ENCODE results near the gene VSIR. TPM values are rescaled to one million over a fixed set of nuclear protein-coding genes. Genes with fewer than 3 reads are reported as not detected.

Gene VSIR
- total RNA-seq, 1 donor from 2014 or later = 104 TPM

DNA sequence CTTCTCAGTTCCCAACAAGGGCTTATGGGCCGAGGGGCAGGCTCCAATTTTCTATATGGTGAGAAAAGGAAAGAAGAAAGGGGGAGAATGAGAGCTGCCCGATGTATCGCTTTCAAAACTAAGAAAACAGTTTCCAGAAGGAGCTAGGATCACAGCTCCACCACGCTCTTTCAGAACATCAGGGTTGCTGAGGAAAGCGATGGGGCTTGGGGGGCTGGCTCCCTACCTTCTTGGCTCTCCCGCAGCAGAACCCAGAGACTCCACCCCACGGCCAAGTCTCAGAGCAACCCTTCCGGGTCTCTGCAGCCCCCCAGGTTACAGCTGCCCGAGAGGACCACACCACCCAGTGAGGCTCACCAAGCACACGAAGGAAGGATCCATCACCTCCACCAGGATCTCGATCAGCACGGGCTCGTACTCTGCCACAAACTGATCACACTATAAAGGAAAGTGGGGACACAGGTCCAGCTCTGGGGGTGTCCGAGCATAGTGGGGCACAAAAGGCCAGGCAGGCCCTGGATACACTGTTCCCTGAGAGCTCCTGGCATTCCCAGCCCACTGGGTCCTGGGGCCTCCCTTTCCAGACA, 45.4 kb upstream of the VSIR start:
- Histone ChIP-seq H3K4me1 (peaks cover 44% of the 10 kb centered on the region), H3K27ac (replicated peaks) (peak overlapping the region; percentile 86), H3K36me3 (peaks cover 92% of the 10 kb centered on the region), H3K9me3 (replicated peaks) (no peaks in the 10 kb centered on the region), H3K27me3 (ENCODE audit: low read depth) (no peaks in the 10 kb centered on the region), H3K4me3 (no peak overlapping the region)
- TF ChIP-seq, protein P1, sequence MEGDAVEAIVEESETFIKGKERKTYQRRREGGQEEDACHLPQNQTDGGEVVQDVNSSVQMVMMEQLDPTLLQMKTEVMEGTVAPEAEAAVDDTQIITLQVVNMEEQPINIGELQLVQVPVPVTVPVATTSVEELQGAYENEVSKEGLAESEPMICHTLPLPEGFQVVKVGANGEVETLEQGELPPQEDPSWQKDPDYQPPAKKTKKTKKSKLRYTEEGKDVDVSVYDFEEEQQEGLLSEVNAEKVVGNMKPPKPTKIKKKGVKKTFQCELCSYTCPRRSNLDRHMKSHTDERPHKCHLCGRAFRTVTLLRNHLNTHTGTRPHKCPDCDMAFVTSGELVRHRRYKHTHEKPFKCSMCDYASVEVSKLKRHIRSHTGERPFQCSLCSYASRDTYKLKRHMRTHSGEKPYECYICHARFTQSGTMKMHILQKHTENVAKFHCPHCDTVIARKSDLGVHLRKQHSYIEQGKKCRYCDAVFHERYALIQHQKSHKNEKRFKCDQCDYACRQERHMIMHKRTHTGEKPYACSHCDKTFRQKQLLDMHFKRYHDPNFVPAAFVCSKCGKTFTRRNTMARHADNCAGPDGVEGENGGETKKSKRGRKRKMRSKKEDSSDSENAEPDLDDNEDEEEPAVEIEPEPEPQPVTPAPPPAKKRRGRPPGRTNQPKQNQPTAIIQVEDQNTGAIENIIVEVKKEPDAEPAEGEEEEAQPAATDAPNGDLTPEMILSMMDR (IDR thresholded peaks at IDR 0.05; ENCODE audit: borderline replicate concordance) = no peak
- intact Hi-C loops (cut with micrococcal nuclease) = loop anchor here (10.0 kb wide), 1 partner anchor 434 kb away; no protein-coding TSS in a partner anchor
- DNase-seq = no peak

DNA sequence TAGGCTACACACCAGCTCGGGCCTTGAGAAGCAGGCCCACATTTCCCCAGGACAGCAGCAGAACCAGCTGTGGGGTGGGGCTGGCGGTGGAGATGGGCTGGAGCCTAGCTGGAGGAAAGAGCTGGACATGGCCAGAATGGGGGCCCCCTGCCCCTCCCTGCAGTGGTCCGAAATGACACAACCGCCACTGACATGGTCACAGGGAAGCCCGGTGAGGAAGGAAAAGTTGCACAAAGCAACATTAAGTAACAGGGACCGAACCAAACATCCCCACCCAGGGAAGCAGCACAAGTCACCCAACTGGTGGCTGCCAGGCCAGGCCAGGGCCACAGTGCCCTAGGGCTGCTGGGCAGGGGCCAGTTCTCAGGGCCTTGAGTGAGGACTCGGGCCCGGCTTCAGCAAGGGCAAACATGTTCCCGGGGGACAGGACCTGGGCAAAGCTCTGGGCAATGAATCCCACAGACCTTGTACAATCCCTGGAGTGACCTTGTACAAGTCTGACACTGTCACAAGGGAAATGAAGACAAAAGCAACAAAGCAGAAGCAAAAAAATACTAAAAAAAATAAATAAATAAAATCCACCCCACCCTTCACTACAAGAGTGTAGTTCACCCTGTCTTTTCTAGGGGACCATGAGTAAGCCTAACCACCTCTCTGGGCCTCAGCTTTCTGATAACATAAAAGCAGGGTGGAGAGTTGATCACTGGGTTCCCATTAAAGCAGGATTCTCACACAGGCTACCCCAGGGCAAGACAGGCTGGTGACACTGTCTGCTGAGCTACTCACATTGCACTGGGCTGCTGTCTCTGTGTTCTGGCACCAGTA, 44.7 kb upstream of the VSIR start:
- DNase-seq = peak; percentile 72
- H3K4me3 ChIP-seq = no peak overlapping the region
- TF ChIP-seq, protein P1 (IDR thresholded peaks at IDR 0.05; ENCODE audit: borderline replicate concordance) = no peak
- peak overlapping the region; percentile 86 for H3K27ac ChIP-seq (replicated peaks)
- intact Hi-C loops (cut with micrococcal nuclease) = loop anchor here (10.0 kb wide), 1 partner anchor 433 kb away; no protein-coding TSS in a partner anchor
- H3K36me3 ChIP-seq = peaks cover 85% of the 10 kb centered on the region
- no peaks in the 10 kb centered on the region for H3K9me3 ChIP-seq (replicated peaks)
- no peaks in the 10 kb centered on the region for H3K27me3 ChIP-seq (ENCODE audit: low read depth)
- H3K4me1 ChIP-seq = peaks cover 46% of the 10 kb centered on the region

DNA sequence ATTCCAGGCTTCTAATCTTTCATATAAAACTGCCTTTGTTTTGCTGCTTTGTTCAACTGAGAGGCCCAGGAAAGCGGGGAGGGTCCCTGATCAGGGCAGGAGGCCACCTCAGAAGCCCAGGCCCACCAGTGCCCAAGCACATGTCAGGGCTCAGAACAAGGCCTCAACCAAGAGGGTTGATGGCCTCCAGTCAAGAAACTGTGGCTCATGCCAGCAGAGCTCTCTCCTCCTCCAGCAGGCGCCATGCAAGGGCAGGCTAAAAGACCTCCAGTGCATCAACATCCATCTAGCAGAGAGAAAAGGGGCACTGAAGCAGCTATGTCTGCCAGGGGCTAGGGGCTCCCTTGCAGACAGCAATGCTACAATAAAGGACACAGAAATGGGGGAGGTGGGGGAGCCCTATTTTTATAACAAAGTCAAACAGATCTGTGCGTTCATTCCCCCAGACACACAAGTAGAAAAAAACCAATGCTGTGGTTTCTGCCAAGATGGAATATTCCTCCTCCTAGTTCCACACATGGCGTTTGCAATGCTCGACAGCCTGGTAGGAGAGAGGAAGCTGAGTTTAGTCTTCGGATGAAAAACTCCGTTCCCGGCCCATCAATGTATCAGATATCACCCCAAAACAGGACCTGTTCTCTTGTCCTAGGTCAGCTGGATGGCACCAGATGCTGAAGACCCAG, 43.8 kb upstream of the VSIR start:
- no peak for DNase-seq
- TF ChIP-seq, protein P1 (IDR thresholded peaks at IDR 0.05; ENCODE audit: borderline replicate concordance) = no peak
- H3K36me3 ChIP-seq = peaks cover 75% of the 10 kb centered on the region
- no peaks in the 10 kb centered on the region for H3K9me3 ChIP-seq (replicated peaks)
- peaks cover 56% of the 10 kb centered on the region for H3K4me1 ChIP-seq
- H3K4me3 ChIP-seq = no peak overlapping the region
- peak overlapping the region; percentile 86 for H3K27ac ChIP-seq (replicated peaks)
- no peaks in the 10 kb centered on the region for H3K27me3 ChIP-seq (ENCODE audit: low read depth)
- intact Hi-C loops (cut with micrococcal nuclease) = loop anchor here (10.0 kb wide), 1 partner anchor 432 kb away; no protein-coding TSS in a partner anchor

DNA sequence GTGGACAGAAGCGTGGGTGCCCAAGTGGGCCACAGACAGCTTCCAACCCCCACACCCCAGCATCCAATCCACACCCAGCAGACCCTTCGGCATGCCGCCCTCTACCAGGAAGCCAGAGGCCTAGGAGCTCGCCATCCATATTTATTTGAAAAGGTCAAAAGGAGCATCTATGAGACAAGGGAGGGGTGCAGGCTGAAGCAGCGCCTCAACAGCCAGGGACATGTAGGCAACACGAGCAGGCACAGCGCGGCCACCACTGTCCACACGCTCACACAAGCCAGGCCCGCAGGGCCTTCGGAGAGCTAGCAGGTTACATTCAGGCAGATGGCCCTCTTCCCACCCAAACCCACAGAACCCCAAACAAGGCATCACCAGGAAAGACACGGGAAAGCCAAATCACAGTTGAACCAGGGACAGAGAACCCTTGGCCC, 43.1 kb upstream of the VSIR start:
- intact Hi-C loops (cut with micrococcal nuclease) = loop anchor here (10.0 kb wide), 1 partner anchor 432 kb away; no protein-coding TSS in a partner anchor
- no peaks in the 10 kb centered on the region for H3K9me3 ChIP-seq (replicated peaks)
- H3K27me3 ChIP-seq (ENCODE audit: low read depth) = no peaks in the 10 kb centered on the region
- peaks cover 69% of the 10 kb centered on the region for H3K36me3 ChIP-seq
- DNase-seq = no peak
- H3K4me1 ChIP-seq = peaks cover 58% of the 10 kb centered on the region
- no peak overlapping the region for H3K4me3 ChIP-seq
- H3K27ac ChIP-seq (replicated peaks) = peak overlapping the region; percentile 86
- TF ChIP-seq, protein P1 (IDR thresholded peaks at IDR 0.05; ENCODE audit: borderline replicate concordance) = no peak

DNA sequence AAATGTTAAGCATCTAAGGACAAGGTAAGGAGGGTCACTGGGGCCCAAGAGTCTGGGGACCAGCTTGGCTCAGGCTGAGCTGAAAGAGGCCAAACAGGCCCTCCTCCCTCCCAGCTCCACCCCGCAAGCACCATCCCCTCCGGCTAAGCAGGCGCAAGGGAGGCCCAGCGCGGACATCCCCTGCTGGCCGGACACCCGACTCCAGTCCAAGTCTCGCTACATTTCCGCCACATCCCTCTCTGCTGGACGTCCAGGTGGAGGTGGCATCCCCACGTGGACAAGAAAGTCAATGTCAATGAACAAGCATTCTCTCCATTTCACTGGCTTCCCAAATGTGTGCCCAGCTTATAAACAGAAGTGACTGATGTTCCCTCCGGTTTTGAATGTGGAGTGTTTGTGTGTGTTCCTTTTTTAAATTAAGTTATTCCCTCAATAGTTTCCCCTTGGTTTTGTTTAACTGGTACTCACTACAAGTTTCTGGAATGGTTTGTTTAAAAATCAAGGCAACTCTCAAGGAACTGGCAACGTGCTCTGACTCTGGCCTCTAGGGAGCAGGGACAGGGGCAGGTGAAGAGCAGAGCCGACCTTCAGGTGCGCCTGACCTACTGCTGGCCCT, 42.3 kb upstream of the VSIR start:
- intact Hi-C loops (cut with micrococcal nuclease) = loop anchor here (10.0 kb wide), 1 partner anchor 431 kb away; no protein-coding TSS in a partner anchor
- Histone ChIP-seq H3K27me3 (ENCODE audit: low read depth) (no peaks in the 10 kb centered on the region), H3K36me3 (peaks cover 61% of the 10 kb centered on the region), H3K9me3 (replicated peaks) (no peaks in the 10 kb centered on the region), H3K4me1 (peaks cover 58% of the 10 kb centered on the region), H3K27ac (replicated peaks) (peak overlapping the region; percentile 86), H3K4me3 (no peak overlapping the region)
- TF ChIP-seq, protein P1 (IDR thresholded peaks at IDR 0.05; ENCODE audit: borderline replicate concordance) = no peak
- DNase-seq = no peak
